HG03354 (cell line): ENCODE data around the gene CFDP1.

Experiments used
- ATAC-seq: cut with Tn5 transposase; IDR thresholded peaks from one replicate; pipeline ENCODE4 v1.9.1; 2021; ENCODE audit warnings: mild to moderate bottlenecking; ENCODE audit not compliant: unreplicated experiment, poor library complexity, severe bottlenecking

The CFDP1 gene

GRCh38 chr16:75333721-75334163 is 99.6 kb downstream of the CFDP1 start:
- no peak for ATAC-seq

- no peak for ATAC-seq
Observed at GRCh38 chr16:75329943-75330342, 103.4 kb downstream of the CFDP1 start.

- ATAC-seq: no peak
Observed at GRCh38 chr16:75326333-75326732, 107.0 kb downstream of the CFDP1 start.

GRCh38 chr16:75323933-75324332 is 109.4 kb downstream of the CFDP1 start:
- ATAC-seq: no peak

- ATAC-seq: no peak
Observed at GRCh38 chr16:75323198-75323597, 110.1 kb downstream of the CFDP1 start.

- no peak for ATAC-seq
Observed at GRCh38 chr16:75322740-75323139, 110.6 kb downstream of the CFDP1 start.

- ATAC-seq: peak; percentile 39
Observed at GRCh38 chr16:75320435-75320834, 112.9 kb downstream of the CFDP1 start.

- ATAC-seq: peak; percentile 81
Observed at GRCh38 chr16:75319513-75320411, 113.5 kb downstream of the CFDP1 start.

- ATAC-seq: no peak
Observed at GRCh38 chr16:75318737-75319136, 114.6 kb downstream of the CFDP1 start.

GRCh38 chr16:75317532-75317931 is 115.8 kb downstream of the CFDP1 start:
- no peak for ATAC-seq

- no peak for ATAC-seq
Observed at GRCh38 chr16:75317101-75317522, 116.2 kb downstream of the CFDP1 start.

GRCh38 chr16:75315539-75316306 is 117.6 kb downstream of the CFDP1 start:
- no peak for ATAC-seq

- no peak for ATAC-seq
Observed at GRCh38 chr16:75312875-75313274, 120.4 kb downstream of the CFDP1 start.

- no peak for ATAC-seq
Observed at GRCh38 chr16:75311383-75311938, 121.8 kb downstream of the CFDP1 start.

- no peak for ATAC-seq
Observed at GRCh38 chr16:75310541-75310940, 122.8 kb downstream of the CFDP1 start.

GRCh38 chr16:75309899-75310430 is 123.3 kb downstream of the CFDP1 start:
- no peak for ATAC-seq

- ATAC-seq: no peak
Observed at GRCh38 chr16:75309156-75309555, 124.1 kb downstream of the CFDP1 start.

- no peak for ATAC-seq
Observed at GRCh38 chr16:75308011-75308410, 125.3 kb downstream of the CFDP1 start.

- ATAC-seq: no peak
Observed at GRCh38 chr16:75307506-75307905, 125.8 kb downstream of the CFDP1 start.

- no peak for ATAC-seq
Observed at GRCh38 chr16:75306099-75306762, 127.1 kb downstream of the CFDP1 start.
